GM19351 (cell line): ENCODE data around the gene RAB18.
"Not testable (repeated sequence)": the region's sequence is repeated elsewhere in the genome, so short reads cannot be mapped to it uniquely, and the experiment has no call there.

Source experiments
- ATAC-seq: cut with Tn5 transposase; IDR thresholded peaks from one replicate; pipeline ENCODE4 v1.9.1; 2021; ENCODE audit warnings: mild to moderate bottlenecking, moderate library complexity; ENCODE audit not compliant: unreplicated experiment

The RAB18 gene

DNA sequence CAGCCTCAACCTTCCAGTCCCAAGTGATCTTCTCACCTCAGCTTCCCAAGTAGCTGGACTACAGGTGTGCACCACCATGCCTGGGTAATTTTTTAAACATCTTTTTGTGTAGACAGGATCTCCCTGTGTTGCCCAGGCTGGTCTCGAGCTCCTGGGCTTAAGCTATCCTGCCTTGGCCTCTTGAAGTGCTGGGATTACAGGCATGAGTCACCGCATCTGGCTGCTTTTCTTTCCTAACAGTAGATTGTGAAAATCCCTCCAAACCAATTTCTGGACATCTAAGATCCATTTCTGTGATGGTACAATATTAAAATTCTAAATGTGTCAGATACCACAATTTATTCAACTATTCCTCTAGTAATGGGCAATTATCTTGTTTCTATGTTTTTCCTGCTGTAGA is 38.7 kb downstream of the RAB18 start:
- no peak for ATAC-seq

DNA sequence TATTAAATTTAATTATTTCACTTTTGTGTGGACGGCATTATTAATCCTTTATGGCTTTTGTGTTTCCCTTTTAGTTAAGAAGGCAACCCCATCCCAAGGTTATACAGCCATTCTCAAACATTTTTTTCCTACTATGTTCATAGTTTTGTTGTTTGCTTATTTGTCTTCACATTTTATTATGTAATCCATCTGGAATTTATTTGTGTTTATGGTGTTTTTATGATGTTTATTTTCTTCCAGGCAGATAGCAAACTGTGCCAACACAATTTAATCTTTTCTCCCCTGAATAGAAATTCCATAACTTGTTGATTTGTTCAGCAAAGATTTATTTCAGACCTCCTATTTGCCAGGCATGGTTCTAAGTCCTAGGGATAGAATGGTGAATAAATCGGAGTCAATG is 42.9 kb downstream of the RAB18 start:
- ATAC-seq = no peak

DNA sequence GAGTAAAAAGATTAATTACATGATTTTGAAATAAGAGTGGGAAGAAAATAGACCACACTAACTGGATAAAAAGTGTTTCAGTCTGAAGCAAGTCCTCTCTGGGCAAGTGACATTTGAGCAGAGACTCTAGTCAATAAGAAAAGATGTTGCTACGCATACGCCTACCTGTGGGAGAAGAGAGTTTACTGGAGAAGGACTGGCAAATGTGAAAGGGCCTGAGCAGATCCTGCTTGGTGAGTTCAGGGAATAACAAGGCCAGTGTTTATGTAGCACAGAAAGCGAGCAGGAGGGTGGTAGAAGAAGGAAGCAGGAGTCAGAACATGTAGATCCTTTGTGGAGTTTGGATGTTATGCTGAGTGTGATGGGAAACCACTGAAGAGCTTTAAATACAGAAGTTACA is 43.4 kb downstream of the RAB18 start:
- no peak for ATAC-seq

DNA sequence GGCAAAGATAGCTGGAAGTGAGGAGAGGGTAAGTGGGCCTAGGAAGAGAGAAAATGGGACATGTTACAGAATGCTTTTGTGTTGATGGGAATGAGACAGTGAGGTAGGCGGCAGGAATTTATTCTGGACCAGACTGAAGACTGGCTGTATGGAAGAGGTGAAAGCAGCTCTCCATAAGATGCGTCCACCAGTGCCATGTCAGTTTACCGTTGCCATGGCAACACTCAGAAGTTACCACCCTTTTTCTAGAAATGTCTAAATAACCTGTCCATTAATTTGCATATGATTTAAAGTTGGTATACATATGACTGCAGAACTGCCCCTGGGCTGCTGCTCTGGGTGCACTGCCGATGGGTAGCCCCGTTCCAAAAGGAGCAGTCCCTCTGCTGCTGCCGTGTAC is 46.7 kb downstream of the RAB18 start:
- ATAC-seq = no peak

DNA sequence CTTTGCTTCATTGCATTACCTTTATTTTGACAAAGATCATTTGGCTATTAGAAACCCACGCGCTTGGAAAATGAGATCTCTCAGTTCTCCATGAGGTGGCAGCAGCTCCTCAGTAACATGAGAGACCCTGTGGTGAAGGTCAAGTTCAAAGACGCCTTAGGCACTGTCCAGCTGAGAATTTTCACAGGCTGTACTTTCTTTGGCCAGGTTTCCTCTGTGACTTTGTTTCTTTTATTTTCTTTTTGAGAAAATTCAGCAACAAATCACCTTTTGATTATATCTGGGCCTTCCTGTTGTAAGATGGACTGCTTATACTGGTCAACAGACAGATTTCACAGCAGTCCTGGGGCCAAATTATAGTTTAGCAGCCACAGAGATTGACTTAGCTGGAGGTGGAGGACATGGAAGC is 54.5 kb downstream of the RAB18 start:
- ATAC-seq = peak; percentile 92

DNA sequence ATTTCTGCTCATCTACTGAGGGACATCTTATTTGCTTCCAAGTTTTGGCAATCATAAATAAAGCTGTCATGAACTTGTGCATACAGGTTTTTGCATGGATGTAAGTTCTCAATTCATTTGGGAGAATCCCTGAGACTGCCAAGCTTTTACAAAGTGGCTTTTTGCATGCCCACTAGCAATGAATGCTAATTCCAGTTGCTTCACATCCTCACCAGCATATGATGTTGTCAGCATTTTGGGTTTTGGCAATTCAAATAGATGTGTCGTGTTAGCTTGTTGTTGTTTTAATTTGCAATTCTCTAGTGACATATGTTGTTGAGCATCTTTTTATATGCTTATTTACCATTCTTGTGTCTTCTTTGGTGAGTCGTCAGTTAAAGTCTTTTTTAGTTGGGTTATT is 57.2 kb downstream of the RAB18 start:
- ATAC-seq = no peak

DNA sequence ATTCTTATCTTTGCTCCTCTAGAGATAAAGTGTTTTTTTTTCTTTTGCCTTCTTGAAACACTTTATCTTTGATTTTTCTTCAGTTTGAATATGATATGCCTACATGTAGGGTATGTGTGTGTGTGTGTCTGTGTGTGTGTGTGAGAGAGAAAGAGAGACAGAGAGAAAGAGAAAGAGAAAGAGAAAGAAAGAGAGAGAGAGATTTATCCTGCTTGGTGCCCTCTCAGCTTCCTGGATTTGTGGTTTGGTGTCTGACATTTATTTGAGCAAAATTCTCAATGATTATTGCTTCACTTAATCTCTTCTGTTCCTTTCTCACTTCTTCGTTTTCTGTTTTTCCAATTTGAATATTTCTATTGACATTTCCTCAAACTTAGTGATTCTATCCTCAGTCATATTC is 60.3 kb downstream of the RAB18 start:
- no peak for ATAC-seq

DNA sequence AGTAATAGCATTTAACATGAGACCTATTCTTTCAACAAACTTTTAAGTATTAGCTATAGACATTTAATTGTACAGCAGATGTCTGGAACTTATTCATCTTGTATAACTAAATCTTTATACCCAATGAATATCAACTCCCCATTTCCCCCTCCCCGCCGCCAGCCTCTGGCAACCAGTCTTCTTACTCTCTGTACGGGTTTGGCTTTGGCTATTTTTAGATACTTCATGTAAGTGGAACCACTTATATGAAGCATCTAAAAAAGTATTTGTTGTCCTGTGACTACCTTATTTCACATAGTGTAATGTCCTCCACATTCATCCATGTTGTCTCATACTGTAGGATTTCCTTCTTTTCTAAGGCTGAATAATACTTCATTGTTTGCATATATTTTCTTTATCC is 60.8 kb downstream of the RAB18 start:
- no peak for ATAC-seq

DNA sequence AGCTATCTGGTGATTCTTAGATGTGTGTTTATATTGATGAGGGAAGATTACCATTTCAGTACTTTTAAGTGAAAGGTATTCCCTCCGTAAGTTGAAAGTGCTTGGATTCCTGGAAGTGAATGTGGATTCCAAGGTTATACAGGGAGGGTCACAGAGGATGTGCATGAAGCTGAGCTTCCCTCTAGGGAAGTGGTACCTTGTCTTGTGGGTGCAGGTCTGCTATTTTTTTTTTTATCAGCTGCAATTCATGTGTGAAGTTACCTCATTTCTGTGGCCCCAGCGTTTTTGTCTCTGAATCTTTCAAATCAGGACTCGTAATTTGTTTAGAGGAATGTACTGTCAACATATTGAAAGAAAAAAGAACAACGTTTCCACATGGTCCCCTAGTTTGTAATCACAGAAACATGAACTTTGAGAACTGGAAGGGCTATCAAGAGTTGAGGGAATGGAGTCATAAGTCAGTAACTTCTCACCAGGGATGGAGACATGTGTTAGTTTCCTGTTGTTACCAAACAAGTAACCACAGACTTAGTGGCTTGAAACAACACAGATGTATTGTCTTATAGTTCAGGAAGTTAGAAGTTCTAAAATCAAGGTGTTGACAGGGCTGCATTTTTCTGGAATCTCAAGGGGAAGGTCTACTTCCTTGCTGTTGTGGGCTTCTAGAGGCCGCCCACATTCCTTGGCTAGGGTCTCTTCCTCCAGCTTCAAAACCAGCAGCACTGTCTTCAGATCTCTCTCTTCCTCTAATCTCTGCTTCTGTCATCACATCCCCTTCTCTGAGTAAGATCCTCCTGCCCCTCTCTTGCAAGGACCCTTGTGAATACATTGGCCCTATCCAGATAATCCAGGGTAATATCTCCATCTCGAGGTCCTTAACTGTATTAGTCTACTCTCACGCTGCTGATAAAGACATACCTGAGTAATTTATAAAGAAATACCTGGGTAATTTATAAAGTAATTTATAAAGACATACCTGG is 64.4 kb downstream of the RAB18 start:
- ATAC-seq = no peak

DNA sequence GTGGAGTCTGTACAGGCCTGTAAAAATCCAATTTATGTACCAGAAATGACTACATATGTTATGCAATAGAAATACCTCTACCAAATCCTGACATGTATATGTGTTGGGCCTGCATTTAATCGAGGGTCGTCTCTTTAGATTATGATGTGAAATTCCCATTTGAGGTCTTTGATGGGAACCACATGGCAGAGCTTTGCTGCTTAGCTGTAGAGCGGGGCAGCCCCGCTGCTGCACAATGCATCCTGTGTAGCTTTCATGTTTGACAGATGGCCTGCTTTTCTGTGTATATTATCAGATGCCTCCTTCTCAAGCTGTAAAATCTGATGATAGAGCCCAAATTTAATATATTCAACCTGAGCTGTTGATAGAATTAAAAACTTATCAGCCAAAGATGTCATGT is 65.8 kb downstream of the RAB18 start:
- ATAC-seq = no peak

DNA sequence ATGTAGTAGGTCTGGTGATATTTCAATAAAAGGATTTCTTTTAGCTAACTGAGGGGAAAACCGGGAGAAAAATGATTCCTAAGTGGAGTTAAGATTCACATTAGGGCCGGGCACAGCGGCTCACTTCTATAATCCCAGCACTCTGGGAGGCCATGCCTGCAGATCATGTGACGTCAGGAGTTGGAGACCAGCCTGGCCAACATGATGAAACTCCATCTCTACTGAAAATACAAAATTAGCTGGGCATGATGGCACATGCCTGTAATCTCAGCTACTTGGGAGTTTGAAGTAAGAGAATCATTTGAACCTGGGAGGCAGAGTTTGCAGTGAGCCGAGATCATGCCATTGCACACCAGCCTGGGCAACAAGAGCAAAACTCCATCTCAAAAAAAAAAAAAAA is 72.9 kb downstream of the RAB18 start:
- ATAC-seq = not testable (repeated sequence)

DNA sequence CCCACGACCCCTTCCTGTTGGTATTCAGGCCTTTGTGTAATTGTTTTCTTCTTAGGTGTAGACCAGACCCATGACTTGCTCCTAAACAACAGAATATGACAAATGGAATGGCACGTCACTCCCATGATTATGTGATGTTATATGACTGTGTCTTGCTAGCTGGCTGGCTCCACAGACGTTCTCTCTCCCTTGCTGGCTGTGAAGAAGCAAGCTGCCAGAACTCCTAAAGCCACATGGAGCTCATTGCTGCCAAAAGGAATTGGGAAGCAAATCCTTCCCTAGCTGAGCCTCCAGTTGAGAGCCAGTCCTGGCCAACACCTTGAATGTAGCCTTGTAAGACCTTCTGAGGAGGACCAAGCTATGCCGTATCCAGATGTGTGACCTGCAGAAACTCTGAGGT is 74.2 kb downstream of the RAB18 start:
- ATAC-seq = no peak

DNA sequence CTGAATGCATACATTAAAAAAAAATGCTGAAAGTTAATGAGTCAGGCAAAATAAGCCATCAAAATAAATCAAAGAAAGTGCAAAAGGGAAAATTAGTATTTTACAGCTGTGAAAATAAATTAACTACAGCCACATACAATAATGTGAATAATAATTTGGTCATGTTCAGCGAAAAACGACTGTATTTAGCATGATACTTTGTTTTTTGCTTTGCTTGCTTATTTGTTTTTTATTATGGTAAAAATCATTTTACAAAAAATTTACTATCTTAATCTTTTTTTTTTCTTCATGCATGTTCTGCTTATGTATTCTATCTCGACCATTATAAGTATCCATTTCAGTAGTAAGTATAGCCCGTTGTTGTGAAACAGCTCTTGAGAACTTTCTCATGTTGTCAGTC is 77.1 kb downstream of the RAB18 start:
- ATAC-seq = no peak

DNA sequence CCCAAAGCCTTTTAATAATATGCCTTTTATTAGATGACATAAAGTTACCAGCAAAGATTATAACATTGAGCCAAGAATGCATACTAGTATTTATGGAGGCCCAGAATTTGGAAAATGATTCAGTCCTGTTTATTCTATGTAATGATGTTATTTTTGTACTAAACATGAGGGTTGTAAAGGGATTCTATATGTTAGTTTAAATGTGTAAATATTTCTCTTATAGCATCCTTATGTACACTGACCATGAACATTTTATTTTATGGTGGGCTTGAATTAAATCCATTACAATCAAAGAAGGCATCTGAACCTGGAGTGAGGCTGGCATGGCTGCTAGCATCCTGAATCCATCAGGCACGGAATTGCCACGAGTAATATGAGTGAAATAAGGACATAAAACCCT is 80.2 kb downstream of the RAB18 start:
- no peak for ATAC-seq
